Retinal pigment epithelial cell (primary cell): ENCODE measurements around the gene NDUFS4.

ENCODE experiments used
- DNase-seq: peaks from one replicate; pipeline ENCODE4 v3.0.0-alpha.2; 2010; ENCODE audit warnings: low read depth
- H3K4me3 ChIP-seq: 2 replicates; pipeline ENCODE4 v1.5.1; 2011; ENCODE audit warnings: mild to moderate bottlenecking, low read length, control low read depth, moderate library complexity
- CTCF ChIP-seq: conservative IDR thresholded peaks from 2 replicates; pipeline ENCODE4 v1.5.1; 2011; ENCODE audit warnings: low read depth, low read length, control low read depth, inconsistent platforms

NDUFS4 gene

DNA sequence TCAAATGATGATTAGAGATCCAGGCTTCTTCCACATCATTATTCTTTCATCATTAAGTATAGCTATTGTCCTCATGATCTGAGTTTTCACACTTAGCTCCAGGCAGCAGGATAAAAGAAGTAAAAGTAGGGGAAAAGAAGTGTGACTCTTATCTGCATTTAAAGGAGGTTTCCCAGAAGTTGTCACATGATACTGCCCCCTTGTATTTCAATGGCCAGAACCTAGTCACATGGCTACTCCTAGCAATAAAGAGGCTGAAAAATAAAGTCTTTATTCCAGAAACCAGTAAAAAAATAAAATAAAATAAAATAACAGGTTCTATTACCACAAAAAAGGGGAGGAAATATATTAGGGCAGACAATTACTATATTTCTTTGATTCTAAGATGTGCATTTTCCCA, 5.3 kb upstream of the NDUFS4 start:
- H3K4me3 ChIP-seq, result no peak overlapping the region
- no peak for DNase-seq
- TF ChIP-seq CTCF, result no peak

DNA sequence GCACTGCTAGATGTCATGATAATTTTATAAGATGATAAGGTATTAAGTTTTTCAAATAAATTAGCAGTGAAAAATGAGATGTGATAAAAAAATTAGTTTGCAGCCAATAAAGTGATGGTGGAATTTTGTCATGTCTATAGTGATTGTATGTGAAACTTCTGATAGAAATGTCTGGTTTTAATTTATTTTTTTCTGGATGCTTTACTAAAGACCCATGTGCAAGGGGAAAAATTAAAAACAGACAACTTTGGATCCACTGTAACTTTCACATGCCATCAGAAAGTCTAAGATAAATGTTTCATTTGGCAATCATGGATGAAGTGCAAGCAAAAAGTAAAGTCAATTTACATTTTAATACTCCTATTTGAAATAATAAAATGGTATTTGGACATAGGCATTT, 4.4 kb upstream of the NDUFS4 start:
- no peak overlapping the region for H3K4me3 ChIP-seq
- DNase-seq, result no peak
- no peak for TF ChIP-seq CTCF

GRCh38 chr5:53557386-53557785, 3.1 kb upstream of the NDUFS4 start:
- no peak for DNase-seq
- TF ChIP-seq CTCF, result no peak
- no peak overlapping the region for H3K4me3 ChIP-seq

- no peak for TF ChIP-seq CTCF
- DNase-seq, result no peak
- H3K4me3 ChIP-seq, result no peak overlapping the region
Observed at GRCh38 chr5:53558966-53559365, 1.5 kb upstream of the NDUFS4 start.

DNA sequence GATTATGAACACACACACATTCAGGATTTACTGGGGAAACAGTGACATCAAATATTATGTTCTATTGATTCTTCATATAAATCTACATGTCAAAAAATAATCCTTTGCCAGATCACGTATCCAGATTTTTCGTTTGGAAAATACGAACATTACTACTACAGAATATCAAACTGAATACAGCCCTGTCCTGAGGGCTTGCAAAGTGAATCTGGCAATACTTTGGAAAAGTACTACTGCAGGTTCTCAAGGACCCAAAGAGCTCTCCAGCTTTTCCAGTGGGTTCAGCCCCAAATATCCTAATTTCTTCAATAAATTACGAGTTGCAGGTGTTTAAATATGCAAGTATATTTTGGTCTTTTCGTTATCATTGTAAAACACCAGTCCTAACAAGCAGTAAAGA, 411 bp upstream of the NDUFS4 start:
- peak overlapping the region; percentile 88 for H3K4me3 ChIP-seq
- no peak for TF ChIP-seq CTCF
- no peak for DNase-seq

GRCh38 chr5:53568401-53568800, 8.0 kb downstream of the NDUFS4 start:
- no peak for TF ChIP-seq CTCF
- no peak overlapping the region for H3K4me3 ChIP-seq
- DNase-seq, result no peak

DNA sequence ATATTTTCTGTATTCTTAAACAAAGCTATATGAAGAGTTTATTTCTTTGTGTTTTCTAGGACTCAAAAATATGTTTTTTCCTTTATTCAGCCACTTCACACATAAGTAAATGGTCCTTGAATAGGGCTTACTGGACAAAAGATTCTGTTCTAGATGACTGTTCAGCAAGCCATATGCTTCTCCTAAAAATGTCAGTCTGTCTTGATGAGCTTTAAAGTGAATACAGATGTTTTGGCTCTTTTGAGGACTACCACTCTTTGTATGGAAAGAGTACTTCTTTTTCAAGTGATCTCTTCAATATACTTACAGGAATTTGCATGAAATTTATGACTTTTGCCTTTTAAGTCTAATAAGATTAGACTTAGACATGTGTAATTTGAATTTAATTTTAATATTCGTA, 8.4 kb downstream of the NDUFS4 start:
- no peak for DNase-seq
- H3K4me3 ChIP-seq, result no peak overlapping the region

More for the DNA sequence above, 8.4 kb downstream of the NDUFS4 start:
- TF ChIP-seq CTCF, result no peak
